ENCODE data around the gene FOXF1. TPM values are rescaled to one million over a fixed set of nuclear protein-coding genes. Genes with fewer than 3 reads are reported as not detected.

The FOXF1 gene
- total RNA-seq, 1 donor from 2014 or later: 31.0 TPM

GRCh38 chr16:86505185-86505898, 5.0 kb upstream of the FOXF1 start:
- DNase-seq (ENCODE audit: low spot score): no peak

GRCh38 chr16:86505899-86506864, 4.1 kb upstream of the FOXF1 start:
- no peak for DNase-seq (ENCODE audit: low spot score)

- no peak for DNase-seq (ENCODE audit: low spot score)
Observed at GRCh38 chr16:86507173-86508027, 2.9 kb upstream of the FOXF1 start.

- DNase-seq (ENCODE audit: low spot score): no peak
Observed at GRCh38 chr16:86508028-86508946, 2.0 kb upstream of the FOXF1 start.

GRCh38 chr16:86508947-86509758, 1.2 kb upstream of the FOXF1 start:
- no peak for DNase-seq (ENCODE audit: low spot score)

GRCh38 chr16:86509759-86510464, 415 bp upstream of the FOXF1 start:
- DNase-seq (ENCODE audit: low spot score): peak; percentile 78

GRCh38 chr16:86511317-86512161, 1.2 kb downstream of the FOXF1 start:
- no peak for DNase-seq (ENCODE audit: low spot score)

- DNase-seq (ENCODE audit: low spot score): no peak
Observed at GRCh38 chr16:86512301-86512859, 2.1 kb downstream of the FOXF1 start.

- no peak for DNase-seq (ENCODE audit: low spot score)
Observed at GRCh38 chr16:86512860-86513470, 2.6 kb downstream of the FOXF1 start.

GRCh38 chr16:86513471-86514277, 3.3 kb downstream of the FOXF1 start:
- DNase-seq (ENCODE audit: low spot score): no peak

- DNase-seq (ENCODE audit: low spot score): no peak
Observed at GRCh38 chr16:86514481-86515376, 4.4 kb downstream of the FOXF1 start.

GRCh38 chr16:86515413-86515776, 5.1 kb downstream of the FOXF1 start:
- no peak for DNase-seq (ENCODE audit: low spot score)

- no peak for DNase-seq (ENCODE audit: low spot score)
Observed at GRCh38 chr16:86515777-86516622, 5.7 kb downstream of the FOXF1 start.

GRCh38 chr16:86516623-86517003, 6.3 kb downstream of the FOXF1 start:
- no peak for DNase-seq (ENCODE audit: low spot score)

- no peak for DNase-seq (ENCODE audit: low spot score)
Observed at GRCh38 chr16:86517033-86517432, 6.7 kb downstream of the FOXF1 start.
